GM21390 (cell line): ENCODE measurements around the gene COL4A6.

Source experiments
- ATAC-seq: cut with Tn5 transposase; IDR thresholded peaks from one replicate; pipeline ENCODE4 v1.9.1; 2021; ENCODE audit not compliant: unreplicated experiment

Gene COL4A6

DNA sequence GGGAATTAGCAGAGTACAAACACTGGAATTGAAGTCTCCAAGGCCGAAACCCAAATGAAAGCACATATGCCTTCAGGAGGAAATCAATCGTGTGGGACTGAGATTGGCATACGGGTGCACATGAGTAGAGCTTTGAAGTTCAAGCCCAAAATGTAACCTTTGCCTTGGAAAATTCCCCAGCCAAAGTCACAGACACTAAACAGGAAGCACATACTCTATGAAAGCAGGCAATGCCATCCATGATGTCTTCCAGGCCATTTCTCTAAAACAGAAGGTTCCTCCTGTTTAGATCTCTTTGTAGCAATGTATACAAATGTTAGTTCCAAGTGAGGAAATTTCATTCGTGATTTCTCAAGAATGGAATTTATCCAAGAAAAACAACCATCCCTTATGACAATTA lies 162.5 kb downstream of the COL4A6 start:
- no peak for ATAC-seq

DNA sequence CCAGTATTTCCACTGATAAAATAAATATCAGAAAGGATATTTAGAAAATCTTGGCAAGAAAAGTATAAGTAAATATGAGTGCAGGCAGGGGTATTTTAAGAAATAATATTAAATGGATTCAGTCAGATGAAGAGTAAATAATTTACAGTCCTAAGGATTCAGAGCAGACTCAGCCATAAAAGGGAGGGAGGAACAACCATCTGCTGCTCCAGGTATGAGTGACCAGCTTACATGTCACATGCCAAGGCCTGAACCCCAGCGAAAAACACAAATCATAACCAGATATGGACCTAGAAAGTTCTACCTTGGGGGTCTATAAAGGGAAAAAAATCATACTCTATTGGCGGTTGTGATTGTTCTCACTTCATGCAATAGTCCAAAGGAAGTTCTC lies 166.8 kb downstream of the COL4A6 start:
- no peak for ATAC-seq

DNA sequence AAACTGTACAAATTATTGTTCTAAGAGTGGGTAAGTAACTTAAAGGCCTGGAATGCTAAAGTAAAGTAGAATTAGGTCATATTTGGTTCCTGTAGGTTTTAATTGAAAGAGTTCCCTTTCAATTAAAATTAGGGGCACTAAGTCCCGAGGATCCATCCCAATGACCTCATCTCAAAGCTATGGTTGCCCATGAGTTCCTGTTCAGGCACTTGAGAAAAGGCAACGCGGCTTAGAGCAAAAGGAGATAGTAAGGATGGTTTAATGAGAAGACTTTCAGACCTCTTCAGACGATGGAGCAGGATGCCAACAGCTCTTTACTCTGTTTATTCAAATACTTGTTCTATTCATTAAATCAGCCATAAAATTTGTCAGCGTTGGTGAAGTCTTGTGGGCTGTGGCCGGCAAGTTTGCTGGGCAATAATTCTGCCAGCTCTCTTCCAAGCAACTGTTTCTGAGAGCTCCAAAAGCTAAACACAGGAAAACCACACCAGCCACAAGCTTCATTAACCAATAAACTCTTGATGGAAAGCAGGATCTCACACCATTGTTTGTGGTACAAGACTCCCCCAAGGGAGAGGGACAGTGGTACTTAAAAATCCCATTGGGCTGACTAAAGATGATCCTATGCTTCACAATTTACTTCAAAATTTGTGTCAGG lies 167.4 kb downstream of the COL4A6 start:
- ATAC-seq = no peak

DNA sequence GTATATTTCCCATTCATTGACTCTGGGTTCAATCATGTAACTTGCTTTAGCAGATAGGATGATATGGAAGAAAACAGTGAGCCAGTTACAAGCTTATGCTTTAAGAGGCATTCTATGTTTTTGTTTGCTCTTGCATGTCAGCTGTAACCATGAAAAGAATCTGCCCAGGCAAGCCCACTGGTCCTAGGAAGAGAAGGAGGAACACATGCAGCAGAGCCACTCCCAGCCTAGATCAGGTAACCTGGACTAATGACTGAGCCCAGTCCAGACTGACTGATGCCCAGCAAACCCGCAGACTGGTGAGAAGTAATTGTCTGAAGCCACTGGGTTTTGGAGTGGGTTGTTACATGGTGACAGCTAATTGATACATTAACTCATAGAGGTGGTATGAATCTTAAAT lies 167.9 kb downstream of the COL4A6 start:
- no peak for ATAC-seq

DNA sequence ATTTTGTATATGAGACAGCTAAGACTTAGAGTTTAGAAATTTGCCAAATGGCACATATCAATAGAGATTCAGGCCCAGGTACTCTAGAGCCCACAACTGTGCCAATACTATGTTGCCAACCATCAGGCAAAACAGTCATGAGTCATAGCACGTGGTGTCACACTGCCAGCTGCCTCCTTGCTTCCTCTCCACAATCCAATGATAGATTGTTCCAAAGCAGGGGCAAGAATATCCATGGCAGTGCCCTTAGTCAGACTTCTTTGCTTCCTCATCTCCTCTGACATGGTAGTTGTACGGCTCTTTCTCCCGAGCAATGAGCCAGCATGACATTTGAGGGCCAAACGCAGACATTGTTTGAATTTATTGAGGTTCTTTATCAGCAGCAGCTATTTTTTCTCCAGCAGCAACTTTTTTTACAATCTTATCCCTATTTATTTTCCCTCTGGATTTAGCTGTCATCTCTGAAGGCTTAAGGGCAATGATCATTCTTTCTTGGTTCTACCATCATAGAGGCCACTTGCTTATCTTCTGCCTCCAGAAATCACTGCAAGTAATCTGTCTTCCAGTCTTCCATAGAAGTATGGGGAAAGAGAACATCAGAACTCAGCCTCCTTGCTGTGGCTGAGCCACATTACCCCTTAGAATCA lies 169.7 kb downstream of the COL4A6 start:
- no peak for ATAC-seq

DNA sequence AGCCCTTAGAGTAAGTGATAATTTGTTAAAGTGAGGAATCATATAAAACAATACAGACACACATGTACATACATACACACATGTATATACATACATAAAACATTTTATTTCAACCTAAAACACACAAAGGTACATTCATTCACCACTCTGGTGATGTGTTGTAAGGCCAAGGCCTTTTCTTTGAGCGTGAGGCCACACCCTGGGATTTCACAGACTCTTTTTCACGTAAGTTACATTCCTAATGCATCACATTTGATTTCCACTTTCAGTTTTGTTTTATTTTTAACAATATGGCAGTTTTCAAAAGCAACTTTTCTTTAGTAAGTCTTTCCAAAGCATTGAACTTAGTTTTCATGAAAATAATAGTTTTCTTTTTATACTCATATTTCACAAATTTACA lies 170.7 kb downstream of the COL4A6 start:
- no peak for ATAC-seq

DNA sequence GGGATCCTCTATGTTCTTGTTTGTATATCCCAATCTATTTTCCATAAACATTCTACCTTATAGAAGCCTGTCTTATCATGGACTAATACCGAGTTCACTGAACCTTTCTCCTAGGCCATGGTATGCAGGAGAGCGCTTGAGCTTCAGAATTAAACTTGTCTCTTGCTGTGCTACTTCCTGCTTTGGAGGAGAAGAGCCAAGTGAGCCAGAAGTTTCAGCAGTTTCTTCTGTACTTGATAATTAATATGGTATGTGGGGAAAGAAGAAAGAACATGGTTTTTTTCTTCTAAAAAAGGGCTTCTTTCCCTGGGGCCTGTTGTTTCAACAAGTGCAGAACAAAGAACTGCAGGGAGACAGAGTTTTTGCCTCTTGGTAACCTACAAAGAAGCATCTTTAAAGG lies 173.8 kb downstream of the COL4A6 start:
- no peak for ATAC-seq

DNA sequence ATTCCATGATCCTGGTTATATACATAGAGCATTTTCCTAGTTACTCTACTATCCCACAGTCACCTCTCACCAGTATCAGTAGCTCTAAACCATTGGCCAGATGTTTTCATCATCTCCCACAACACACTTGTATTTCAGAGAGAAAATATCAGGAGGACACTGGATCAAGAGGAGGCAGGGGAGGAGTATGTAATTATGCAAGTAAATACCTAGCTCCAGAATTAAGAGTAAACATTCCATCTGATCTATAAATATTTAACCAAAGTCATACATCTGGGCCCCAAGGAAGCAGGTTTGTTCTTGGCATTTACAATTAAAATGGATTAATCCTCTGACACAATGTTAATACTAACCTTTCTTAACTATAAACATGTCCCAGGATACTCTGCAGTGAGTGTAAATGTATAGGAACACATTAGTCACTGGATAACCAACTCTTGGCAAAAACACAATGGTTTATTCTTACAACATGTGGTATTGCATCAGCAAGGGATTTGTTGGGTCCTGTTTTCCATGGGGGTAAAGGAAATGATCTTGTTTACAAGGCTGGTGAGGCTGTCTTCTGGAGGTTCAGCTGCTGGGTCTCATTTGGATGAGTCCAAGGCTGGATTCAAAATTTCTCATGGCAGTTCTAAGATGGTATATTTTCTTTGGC lies 176.5 kb downstream of the COL4A6 start:
- ATAC-seq = no peak

DNA sequence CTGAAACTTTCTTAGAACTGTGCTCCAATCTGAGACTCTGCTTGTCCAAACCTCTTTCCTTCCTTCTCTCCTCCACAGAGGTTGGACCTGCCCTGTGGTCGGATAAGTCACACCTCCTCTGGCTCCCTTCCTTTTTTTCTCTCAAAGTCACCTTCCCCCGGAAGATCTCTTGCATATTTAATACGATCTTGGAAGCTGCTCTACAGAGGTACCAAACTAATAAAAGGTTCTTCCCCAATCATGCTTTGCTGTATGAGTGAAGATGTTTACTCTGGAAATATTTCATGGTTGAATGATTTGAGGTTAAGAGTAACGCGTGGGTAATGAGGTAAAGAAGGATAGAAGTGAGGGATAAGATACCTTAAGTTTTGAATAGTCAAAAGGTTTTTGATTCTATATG lies 180.7 kb downstream of the COL4A6 start:
- no peak for ATAC-seq

DNA sequence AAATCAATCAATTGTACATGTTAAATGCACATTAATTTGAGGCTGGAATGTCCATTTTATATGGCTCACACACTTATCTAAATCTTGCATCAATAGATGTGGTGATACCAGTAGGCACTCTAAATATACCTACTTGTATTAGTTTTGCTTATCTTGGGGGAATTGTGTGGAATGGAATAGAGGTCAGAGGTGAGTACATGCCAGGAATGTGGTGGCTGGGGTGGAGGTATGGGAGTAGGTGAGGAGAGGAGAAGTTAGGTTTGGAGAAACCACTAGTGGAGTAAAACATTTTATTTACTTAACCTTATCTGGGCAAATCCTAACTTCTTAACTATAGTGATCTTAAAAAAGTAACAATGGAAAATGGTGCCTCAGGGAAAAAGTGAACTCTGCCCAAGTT lies 183.6 kb downstream of the COL4A6 start:
- ATAC-seq = no peak

DNA sequence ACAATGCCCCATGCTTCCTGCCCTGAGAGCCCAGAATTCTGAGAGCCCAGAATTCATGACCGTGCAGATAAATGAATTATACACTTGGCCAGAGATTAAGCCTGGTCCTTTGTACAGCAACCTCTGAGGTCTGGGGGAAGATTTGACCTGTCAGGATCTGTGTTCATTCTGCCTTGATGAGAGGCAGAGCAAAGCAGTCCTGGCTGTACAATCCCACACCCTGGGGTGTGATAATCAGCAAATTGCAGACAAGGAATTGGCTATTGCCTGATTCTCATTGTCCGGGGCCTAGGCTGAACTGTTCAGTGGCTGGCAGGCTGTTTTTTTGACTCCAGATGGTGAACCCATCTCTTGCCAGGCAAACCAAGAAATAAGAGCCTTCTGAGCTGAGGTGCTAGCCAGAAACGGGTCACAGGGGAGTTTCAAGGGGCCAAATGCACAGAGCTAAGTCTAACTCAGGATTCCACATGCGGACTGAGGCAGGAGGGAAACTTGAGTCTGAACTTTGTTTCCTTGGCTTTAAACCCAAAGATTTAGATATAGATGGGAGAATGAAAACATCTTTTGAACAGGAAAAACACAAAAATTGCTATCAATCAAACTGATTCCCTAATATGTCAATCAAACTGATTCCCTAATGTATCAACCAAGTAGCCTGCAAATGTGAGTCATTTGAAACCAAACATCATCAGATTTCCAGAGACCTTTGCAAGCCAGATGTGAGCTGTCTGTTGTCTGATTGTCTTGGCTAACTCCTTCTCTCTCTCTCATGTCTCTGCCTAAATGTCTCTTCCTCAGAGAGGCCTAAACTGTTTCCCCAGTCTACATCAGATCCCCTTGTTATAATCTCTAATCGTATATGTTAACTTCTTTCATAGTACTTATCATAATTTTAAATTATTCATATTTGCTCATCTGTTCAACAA lies 187.3 kb downstream of the COL4A6 start:
- no peak for ATAC-seq

DNA sequence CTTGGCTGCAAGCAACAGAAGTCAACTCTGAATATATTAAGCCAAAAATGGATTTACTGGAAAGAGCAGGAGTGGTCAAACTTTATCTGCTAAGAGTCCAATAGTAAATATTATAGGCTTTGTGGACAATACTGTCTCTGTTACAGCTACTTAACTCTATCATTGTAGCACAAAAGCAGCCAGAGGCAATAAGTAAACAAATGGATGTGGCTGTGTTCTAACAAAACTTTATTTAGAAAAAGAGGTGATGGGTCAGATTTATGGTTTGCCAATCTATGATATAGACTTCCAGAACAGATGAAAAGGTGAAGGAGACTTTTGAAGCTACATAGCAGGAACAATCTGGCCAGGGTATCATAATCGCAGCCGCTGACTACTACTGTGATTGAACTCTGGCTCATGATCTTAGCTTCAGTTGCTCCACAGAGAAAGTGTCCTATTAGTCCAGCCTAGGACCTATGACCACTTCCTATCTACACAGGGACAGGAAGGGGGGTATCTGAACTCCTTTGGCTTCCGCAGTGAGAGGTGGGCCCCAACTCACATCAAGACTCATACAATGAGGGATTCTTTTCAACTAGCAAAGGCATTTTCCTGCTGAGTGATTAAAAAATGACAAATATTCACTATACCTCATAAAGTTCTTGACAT lies 191.8 kb downstream of the COL4A6 start:
- no peak for ATAC-seq

DNA sequence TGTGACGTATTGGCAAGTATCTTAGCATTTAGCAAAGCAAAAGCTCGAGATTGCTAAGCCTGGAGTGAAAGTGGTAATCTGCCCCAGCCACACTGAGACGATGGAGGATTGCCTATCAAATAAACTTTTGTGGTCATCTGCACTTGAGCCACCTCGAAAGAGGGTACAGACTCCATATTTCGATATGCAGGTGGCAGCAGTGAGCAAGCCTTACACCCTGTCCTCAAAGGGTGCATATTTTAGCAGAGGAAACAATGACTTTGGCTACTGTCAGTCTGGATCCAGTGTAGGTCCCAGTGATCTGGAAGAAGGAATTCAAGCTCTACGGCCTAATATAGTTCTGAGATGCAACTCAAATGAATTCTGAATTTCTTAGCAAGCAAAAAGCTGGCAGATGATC lies 192.8 kb downstream of the COL4A6 start:
- no peak for ATAC-seq

DNA sequence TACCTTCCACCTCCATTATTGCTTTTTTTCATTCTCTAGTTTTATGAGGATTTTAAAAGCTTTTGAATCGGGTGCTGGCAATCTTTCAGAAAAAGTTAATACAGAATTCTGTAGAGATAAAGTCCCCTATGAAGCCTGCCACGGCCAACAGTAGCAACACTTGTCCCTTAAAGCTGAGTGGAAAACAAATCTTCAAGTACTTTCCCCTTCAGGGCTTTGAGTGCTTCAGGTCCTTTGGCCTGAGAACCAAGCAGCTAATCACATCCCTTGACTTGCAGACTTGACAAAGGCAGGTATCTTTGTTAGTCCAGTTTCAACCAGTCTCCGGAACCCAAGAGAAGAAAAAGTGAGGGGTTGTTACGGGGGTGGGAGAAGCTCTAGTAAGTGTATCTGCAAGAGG lies 202.2 kb downstream of the COL4A6 start:
- ATAC-seq = no peak

DNA sequence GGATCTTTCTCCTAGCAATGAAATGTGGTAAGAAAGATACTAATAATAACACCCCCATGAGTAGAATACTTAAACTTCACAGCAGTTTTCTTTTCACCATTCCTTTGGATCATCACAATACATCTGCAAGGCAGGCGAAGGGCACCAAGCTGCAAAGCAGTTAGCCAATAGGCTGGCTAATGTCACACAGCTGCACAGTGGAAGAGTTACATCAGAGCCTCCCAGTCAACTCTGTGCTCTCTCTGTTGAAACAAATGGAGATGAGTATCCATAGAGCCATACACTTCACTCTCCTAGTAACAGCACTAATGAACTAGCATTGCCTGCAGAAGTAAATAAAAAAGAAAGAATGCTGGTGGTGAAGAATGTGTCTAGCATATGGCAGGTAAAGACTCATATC lies 207.6 kb downstream of the COL4A6 start:
- no peak for ATAC-seq

DNA sequence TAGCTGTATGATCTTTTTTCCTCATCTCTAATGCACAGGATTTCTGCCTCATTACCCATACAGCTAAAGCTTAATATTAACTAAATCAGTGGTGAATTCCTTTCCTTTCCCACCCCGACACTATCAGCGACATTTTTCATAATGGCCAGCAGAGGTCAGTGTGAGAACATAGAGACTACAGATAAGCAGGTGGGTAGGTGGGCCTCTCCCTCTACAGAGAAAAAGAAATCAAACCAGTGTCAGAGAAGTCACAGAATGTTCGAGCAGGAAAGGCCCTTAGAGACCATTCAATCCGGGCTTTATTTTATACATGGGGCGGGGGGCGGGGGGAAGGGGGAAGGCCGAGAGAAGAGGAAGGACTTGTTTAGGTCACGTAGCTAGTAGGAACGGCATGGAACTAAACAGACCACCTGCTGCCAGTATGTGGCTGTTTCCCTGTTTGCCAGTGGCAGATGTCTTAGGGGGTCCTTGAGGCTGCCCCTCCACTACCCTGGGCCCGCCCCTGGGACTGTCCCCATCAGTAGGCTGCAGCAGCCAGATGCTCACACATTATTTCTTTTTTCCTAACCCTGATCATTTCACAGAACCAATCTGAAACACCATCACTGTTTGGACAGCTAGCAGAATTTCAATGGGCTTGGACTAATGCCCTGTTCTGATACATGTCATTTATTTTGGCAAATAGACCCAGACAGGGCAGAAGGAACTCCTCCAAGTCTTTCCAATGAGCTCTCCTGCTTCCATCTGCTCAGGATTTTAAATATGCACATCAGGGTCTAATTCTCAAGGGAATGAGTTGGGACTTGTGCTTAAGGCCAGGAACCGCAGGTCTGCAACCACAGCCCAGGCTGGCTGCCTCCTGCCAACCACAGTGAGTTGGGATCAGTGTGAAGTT lies 213.2 kb downstream of the COL4A6 start:
- no peak for ATAC-seq

DNA sequence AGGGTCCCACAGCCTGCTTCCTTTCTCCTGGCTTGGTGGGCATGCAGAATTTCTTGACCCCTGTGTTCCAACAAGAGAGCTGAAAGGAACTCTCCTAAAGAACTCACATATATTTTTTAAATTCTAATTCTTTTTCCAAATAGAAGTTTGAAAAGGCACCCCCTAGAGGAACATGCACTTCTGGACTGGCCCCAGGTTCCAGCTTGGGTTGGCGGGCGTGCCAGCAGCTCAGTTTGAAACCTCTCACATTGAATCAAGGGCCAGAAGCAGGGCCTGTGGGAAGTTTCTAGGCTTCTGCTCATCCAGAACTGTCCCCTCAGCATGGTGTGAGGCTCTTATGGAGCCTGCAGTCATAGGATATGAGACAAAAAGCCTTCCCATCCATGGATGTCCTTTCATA lies 214.0 kb downstream of the COL4A6 start:
- no peak for ATAC-seq

DNA sequence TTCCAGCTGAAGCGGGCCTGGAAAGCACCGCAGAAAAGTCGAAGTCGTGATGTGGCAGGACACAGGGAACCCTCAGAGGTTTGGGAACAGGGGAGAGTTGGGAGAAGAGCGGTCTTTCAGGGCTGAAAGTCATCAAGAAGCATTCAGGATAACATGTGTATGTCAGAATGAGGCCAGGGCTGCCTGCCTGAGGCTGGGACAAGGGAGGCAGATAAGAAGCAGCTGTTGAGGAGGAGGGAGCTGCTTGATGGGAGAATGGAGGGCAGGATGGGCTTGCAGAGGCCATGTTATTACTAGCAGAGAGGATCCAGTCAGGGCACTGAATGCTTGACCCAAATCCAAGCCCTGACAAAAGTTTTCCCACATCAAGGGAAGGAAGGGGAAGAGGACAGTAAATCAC lies 214.6 kb downstream of the COL4A6 start:
- no peak for ATAC-seq

DNA sequence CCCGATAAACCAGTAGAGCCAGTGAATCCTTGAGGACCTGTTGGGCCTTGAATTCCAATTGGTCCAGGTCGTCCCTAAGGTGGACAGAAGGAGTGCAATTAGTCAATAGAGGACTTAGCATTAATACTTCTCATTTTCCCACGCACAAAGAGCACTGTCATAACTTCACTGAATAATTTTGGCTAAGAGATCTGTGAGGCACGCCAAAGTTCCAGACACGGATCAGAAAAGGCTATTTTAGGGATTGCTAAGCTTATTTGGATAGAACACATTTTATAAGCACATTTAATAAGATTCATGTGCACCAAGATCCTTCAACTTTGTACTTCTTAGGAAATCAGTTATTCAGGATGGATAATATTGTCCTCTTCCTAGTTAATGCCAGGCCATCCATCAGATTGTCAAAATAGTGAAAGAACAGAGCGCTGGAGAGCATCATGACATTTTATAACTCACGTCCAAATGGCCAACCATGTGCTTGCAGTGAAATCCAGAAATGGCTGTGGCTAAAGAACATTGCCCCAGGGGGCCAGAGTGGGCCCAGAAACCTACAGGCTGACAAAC lies 216.8 kb downstream of the COL4A6 start:
- no peak for ATAC-seq
